ENCODE results near the gene OTUB2. TPM values are rescaled to one million over a fixed set of nuclear protein-coding genes. Genes with fewer than 3 reads are reported as not detected.
A peak's percentile ranks its signal among the peaks of the same experiment; 100 is the strongest.

OTUB2 gene
- total RNA-seq, 1 donor from 2014 or later: 1.9 TPM

DNA sequence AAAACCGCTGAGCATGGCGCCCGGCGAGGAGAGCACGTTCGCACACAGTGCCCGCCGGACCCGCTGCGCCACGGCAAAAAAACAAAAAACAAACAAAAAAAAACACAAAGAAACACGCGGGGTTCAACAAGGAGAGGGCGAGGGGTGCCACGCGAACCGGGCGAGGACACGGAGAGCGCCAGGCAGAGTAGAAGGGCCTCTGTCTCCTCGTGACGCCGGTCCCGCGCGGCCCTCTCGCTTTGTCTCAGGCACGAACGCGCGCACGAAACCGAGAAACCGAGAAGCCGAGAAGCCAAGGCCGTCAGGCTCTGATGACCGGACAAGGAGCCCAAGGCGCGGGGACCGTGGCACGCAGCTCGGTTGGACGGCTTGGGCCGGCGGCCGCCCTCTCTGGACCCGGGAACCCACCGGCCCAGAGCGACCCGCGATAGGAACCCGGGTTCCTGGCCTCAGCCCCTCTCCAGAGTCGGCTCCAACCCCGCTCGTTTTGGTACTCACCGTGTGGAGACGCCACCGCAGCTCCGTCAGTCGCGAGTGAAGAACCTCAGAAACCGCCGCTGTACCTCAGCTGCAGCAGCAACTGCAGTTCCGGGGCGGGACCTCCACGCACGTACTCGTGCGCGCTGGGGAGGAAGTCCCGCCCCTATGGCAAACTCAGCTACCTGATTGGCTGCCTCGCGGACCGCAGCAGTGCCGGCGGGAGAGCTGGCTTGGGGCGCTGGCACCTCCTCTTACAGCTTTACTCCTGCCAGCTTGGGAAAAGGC is 54.7 kb downstream of the OTUB2 start, which contains the start of the genes DDX24 and IFI27L1:
Gene DDX24, minus strand, starts transcription at position 582 of the 765 bp plus-strand sequence. CDS start 1,460 bp downstream, outside the sequence.
Gene IFI27L1, plus strand, starts transcription at position 690 of the 765 bp plus-strand sequence. CDS start 15,628 bp downstream, outside the sequence.
- DNase-seq (ENCODE audit: low spot score): peak; percentile 98
- TF ChIP-seq, protein P1, sequence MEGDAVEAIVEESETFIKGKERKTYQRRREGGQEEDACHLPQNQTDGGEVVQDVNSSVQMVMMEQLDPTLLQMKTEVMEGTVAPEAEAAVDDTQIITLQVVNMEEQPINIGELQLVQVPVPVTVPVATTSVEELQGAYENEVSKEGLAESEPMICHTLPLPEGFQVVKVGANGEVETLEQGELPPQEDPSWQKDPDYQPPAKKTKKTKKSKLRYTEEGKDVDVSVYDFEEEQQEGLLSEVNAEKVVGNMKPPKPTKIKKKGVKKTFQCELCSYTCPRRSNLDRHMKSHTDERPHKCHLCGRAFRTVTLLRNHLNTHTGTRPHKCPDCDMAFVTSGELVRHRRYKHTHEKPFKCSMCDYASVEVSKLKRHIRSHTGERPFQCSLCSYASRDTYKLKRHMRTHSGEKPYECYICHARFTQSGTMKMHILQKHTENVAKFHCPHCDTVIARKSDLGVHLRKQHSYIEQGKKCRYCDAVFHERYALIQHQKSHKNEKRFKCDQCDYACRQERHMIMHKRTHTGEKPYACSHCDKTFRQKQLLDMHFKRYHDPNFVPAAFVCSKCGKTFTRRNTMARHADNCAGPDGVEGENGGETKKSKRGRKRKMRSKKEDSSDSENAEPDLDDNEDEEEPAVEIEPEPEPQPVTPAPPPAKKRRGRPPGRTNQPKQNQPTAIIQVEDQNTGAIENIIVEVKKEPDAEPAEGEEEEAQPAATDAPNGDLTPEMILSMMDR (IDR thresholded peaks at IDR 0.05): no peak
- Mint-ChIP-seq H3K9me3 (ENCODE audit: low read depth) (no peaks in the 10 kb centered on the region), H3K4me3 (ENCODE audit: unreplicated experiment) (peak within 1 kb of the TSS; percentile 100), H3K27ac (ENCODE audit: unreplicated experiment) (peak within 1 kb of the TSS; percentile 99), H3K36me3 (ENCODE audit: low read depth) (peaks cover 11% of the 10 kb centered on the region), H3K4me1 (ENCODE audit: low read depth) (peaks cover 44% of the 10 kb centered on the region), H3K27me3 (ENCODE audit: low read depth) (no peaks in the 10 kb centered on the region)

DNA sequence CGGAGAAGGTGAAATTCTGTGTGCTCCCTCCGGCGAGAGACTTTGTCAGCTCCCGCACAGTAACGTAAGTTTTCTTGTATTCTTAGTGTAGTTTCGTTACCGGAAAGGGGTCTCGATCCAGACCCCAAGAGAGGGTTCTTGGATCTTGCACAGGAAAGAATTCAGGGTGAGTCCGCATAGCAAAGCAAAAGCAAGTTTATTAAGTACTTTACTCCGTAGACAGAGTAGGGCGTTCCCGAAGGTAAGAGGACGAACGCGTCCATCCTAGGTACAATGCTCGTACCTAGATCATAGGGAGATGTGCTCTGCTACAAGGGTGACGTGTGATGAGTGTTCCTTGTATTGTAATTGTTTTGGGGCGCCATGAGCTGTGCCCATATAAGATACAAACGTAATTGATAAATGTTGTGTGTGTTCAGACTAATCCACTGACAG is 55.3 kb downstream of the OTUB2 start:
- H3K27ac Mint-ChIP-seq (ENCODE audit: unreplicated experiment): peak overlapping the region; percentile 99
- TF ChIP-seq, protein P1 (IDR thresholded peaks at IDR 0.05): no peak
- no peak for DNase-seq (ENCODE audit: low spot score)
- H3K4me1 Mint-ChIP-seq (ENCODE audit: low read depth): peaks cover 44% of the 10 kb centered on the region
- peaks cover 4% of the 10 kb centered on the region for H3K9me3 Mint-ChIP-seq (ENCODE audit: low read depth)
- no peaks in the 10 kb centered on the region for H3K27me3 Mint-ChIP-seq (ENCODE audit: low read depth)
- H3K36me3 Mint-ChIP-seq (ENCODE audit: low read depth): peaks cover 13% of the 10 kb centered on the region
- H3K4me3 Mint-ChIP-seq (ENCODE audit: unreplicated experiment): peak overlapping the region; percentile 100

DNA sequence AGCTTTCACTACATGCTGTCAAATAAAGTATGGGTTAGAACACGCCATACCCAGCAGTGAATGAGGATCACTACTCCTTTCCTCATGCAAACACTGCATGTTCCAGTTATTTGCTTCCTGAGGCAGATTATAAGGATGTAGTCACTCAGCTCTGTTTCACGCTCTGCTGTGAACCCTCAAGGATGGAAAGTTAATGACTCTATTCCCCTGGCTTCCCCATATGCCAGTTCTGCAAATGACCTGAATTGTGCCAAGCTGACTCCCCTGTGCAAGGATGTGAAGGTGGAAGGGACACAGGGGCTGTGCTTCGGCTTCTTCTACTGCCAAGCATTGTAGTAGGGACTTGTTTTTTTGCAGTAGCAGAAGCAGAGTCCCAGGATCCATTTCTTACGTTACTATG is 61.8 kb downstream of the OTUB2 start:
- Mint-ChIP-seq H3K36me3 (ENCODE audit: low read depth) (peaks cover 3% of the 10 kb centered on the region), H3K9me3 (ENCODE audit: low read depth) (peaks cover 4% of the 10 kb centered on the region), H3K27me3 (ENCODE audit: low read depth) (no peaks in the 10 kb centered on the region), H3K27ac (ENCODE audit: unreplicated experiment) (no peak overlapping the region), H3K4me1 (ENCODE audit: low read depth) (no peaks in the 10 kb centered on the region), H3K4me3 (ENCODE audit: unreplicated experiment) (no peak overlapping the region)
- no peak for DNase-seq (ENCODE audit: low spot score)
- TF ChIP-seq, protein P1 (IDR thresholded peaks at IDR 0.05): no peak

DNA sequence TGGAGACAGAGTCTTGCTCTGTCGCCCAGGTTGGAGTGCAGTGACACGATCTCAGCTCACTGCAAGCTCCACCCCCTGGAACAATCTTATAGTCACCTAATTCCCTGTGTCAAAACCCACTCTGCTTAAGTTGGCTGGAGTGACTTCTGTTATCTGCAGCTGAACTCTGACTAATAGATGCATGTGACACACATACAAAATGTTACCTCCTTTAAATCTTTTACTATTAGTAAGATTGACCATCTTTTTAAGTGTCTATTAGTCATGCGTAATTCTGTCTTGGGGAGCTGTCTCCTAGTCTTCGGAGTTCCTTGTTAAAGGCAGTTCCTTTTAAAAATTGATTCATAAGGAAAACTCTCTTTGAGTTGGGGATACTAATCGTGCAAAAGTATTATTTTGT is 62.4 kb downstream of the OTUB2 start:
- DNase-seq (ENCODE audit: low spot score): no peak
- peaks cover 2% of the 10 kb centered on the region for H3K36me3 Mint-ChIP-seq (ENCODE audit: low read depth)
- peaks cover 4% of the 10 kb centered on the region for H3K9me3 Mint-ChIP-seq (ENCODE audit: low read depth)
- no peaks in the 10 kb centered on the region for H3K27me3 Mint-ChIP-seq (ENCODE audit: low read depth)
- no peak overlapping the region for H3K4me3 Mint-ChIP-seq (ENCODE audit: unreplicated experiment)
- H3K4me1 Mint-ChIP-seq (ENCODE audit: low read depth): no peaks in the 10 kb centered on the region
- TF ChIP-seq, protein P1 (IDR thresholded peaks at IDR 0.05): no peak
- no peak overlapping the region for H3K27ac Mint-ChIP-seq (ENCODE audit: unreplicated experiment)

DNA sequence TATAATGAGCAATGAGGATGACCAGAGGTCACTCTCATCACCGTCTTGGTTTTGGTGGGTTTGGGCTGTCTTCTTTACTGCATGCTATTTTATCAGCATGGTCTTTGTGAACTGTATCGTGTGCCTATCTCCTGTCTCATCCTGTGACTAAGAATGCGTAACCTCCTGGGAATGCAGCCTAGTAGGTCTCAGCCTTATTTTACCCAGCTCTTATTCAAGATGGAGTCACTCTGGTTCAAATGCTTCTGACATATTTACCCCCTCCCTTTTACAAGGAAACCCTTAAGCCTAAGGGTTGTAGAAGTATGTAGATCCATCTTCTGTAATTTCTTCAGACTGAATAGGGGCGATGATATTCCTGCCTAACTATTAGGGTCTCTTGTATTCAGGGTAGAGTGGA is 63.3 kb downstream of the OTUB2 start:
- no peak overlapping the region for H3K27ac Mint-ChIP-seq (ENCODE audit: unreplicated experiment)
- DNase-seq (ENCODE audit: low spot score): no peak
- TF ChIP-seq, protein P1 (IDR thresholded peaks at IDR 0.05): no peak
- H3K4me3 Mint-ChIP-seq (ENCODE audit: unreplicated experiment): no peak overlapping the region
- peaks cover 4% of the 10 kb centered on the region for H3K9me3 Mint-ChIP-seq (ENCODE audit: low read depth)
- H3K36me3 Mint-ChIP-seq (ENCODE audit: low read depth): peaks cover 2% of the 10 kb centered on the region
- no peaks in the 10 kb centered on the region for H3K27me3 Mint-ChIP-seq (ENCODE audit: low read depth)
- no peaks in the 10 kb centered on the region for H3K4me1 Mint-ChIP-seq (ENCODE audit: low read depth)
